SJSA1 (cell line): ENCODE results near the gene GCGR. TPM values are rescaled to one million over a fixed set of nuclear protein-coding genes. Genes with fewer than 3 reads are reported as not detected.
A peak's percentile ranks its signal among the peaks of the same experiment; 100 is the strongest.

Source experiments
- DNase-seq, 2 experiments: peaks; one replicate each; pipeline ENCODE4 v3.0.0-alpha.2; 2015 to 2020; ENCODE audit warnings: low spot score in 2 of 2, low read depth in 1 of 2
- H3K27ac ChIP-seq: fragments of 250-450 bp; sonication (Bioruptor Pico); 2 replicates; pipeline ENCODE4 v1.5.1; 2020; ENCODE audit warnings: mild to moderate bottlenecking, moderate library complexity
- H3K27me3 ChIP-seq: fragments of 250-450 bp; sonication (Bioruptor Pico); replicated peaks from 2 replicates; pipeline ENCODE4 v1.5.1; 2020; ENCODE audit warnings: mild to moderate bottlenecking, moderate library complexity
- H3K36me3 ChIP-seq: fragments of 250-450 bp; sonication (Bioruptor Pico); 2 replicates; pipeline ENCODE4 v1.5.1; 2020; ENCODE audit warnings: mild to moderate bottlenecking
- H3K4me1 ChIP-seq: fragments of 250-450 bp; sonication (Bioruptor Pico); replicated peaks from 2 replicates; pipeline ENCODE4 v1.6.1; 2021; ENCODE audit warnings: mild to moderate bottlenecking
- H3K4me3 ChIP-seq: fragments of 250-450 bp; sonication (Bioruptor Pico); 2 replicates; pipeline ENCODE4 v1.5.1; 2020; ENCODE audit warnings: mild to moderate bottlenecking
- H3K9me3 ChIP-seq: fragments of 250-450 bp; sonication (Bioruptor Pico); replicated peaks from 2 replicates; pipeline ENCODE4 v1.5.1; 2020; ENCODE audit warnings: mild to moderate bottlenecking
- total RNA-seq: library from RNA; depleted of rRNA; stranded (reverse); fragments of >200 nt; shearing (Covaris generic); gene quantifications from 2 replicates; pipeline ENCODE4 v1.2.3, GENCODE V29; 2014; rRNA removed

Gene GCGR
- total RNA-seq, 1 experiment from 2014 or later = not detected

- Histone ChIP-seq H3K36me3 (peaks cover 86% of the 10 kb centered on the region), H3K4me1 (peaks cover 18% of the 10 kb centered on the region), H3K27me3 (no peaks in the 10 kb centered on the region), H3K9me3 (no peaks in the 10 kb centered on the region), H3K4me3 (peak overlapping the region; percentile 88), H3K27ac (no peak overlapping the region; the same call in 1 of the 2 replicates)
- DNase-seq = peak in 1 of 2 experiments; percentile 39
These were observed 55.3 kb downstream of the GCGR start for GRCh38 chr17:81858967-81859905.

- Histone ChIP-seq H3K9me3 (no peaks in the 10 kb centered on the region), H3K27me3 (no peaks in the 10 kb centered on the region), H3K36me3 (peaks cover 86% of the 10 kb centered on the region), H3K4me1 (peaks cover 18% of the 10 kb centered on the region), H3K4me3 (peak within 1 kb of the TSS; percentile 88), H3K27ac (peak within 1 kb of the TSS; percentile 81)
- peak in 1 of 2 experiments; percentile 46 for DNase-seq
These were observed 56.2 kb downstream of the GCGR start, which contains the start of gene P4HB for GRCh38 chr17:81859906-81860755. Gene P4HB (minus strand): TSS chr17:81860535. CDS start chr17:81860471, 64 bp downstream.

GRCh38 chr17:81860756-81861568 is 57.0 kb downstream of the GCGR start:
- peak; percentile 100 for DNase-seq
- H3K36me3 ChIP-seq = peaks cover 86% of the 10 kb centered on the region

GRCh38 chr17:81863123-81863675 is 59.2 kb downstream of the GCGR start:
- no peak overlapping the region for H3K4me3 ChIP-seq
- H3K4me1 ChIP-seq = peaks cover 32% of the 10 kb centered on the region
- no peaks in the 10 kb centered on the region; the same call in 1 of the 2 replicates for H3K9me3 ChIP-seq
- no peak for DNase-seq
- H3K36me3 ChIP-seq = peaks cover 88% of the 10 kb centered on the region
- no peaks in the 10 kb centered on the region for H3K27me3 ChIP-seq
- no peak overlapping the region for H3K27ac ChIP-seq

More at GRCh38 chr17:81860756-81861568, 57.0 kb downstream of the GCGR start:
- H3K9me3 ChIP-seq = no peaks in the 10 kb centered on the region
- peak overlapping the region; percentile 88 for H3K4me3 ChIP-seq
- H3K27me3 ChIP-seq = no peaks in the 10 kb centered on the region
- peaks cover 18% of the 10 kb centered on the region for H3K4me1 ChIP-seq
- peak overlapping the region; percentile 81 for H3K27ac ChIP-seq

Other genes starting within 250 kb of the GCGR start
- 72.7 and 111 TPM in 2 replicates for gene NPLOC4, start 167.0 kb upstream of the GCGR start, total RNA-seq
- 0.47 TPM in 1 of 2 replicates, not detected in the other for gene TSPAN10, start 167.0 kb upstream of the GCGR start, total RNA-seq
- not detected in 2 replicates for gene PDE6G, start 147.6 kb upstream of the GCGR start, total RNA-seq
- gene OXLD1, start 137.5 kb upstream of the GCGR start, total RNA-seq = 49.7 and 82.3 TPM in 2 replicates
- 41.2 and 48.5 TPM in 2 replicates for gene CCDC137, start 137.4 kb upstream of the GCGR start, total RNA-seq
- 41.0 and 53.3 TPM in 2 replicates for gene ARL16, start 120.4 kb upstream of the GCGR start, total RNA-seq
- 126 and 146 TPM in 2 replicates for gene HGS, start 120.1 kb upstream of the GCGR start, total RNA-seq
- 19.5 and 34.3 TPM in 2 replicates for gene MRPL12, start 100.8 kb upstream of the GCGR start, total RNA-seq
- 26.5 and 29.2 TPM in 2 replicates for gene SLC25A10, start 91.9 kb upstream of the GCGR start, total RNA-seq
- 154 and 180 TPM in 2 replicates for gene MCRIP1, start 29.1 kb downstream of the GCGR start, total RNA-seq
- gene PPP1R27, start 30.9 kb downstream of the GCGR start, total RNA-seq = not detected in 2 replicates
- 1,635 and 2,300 TPM in 2 replicates for gene P4HB, start 56.4 kb downstream of the GCGR start, total RNA-seq
- gene ARHGDIA, start 67.2 kb downstream of the GCGR start, total RNA-seq = 276 and 304 TPM in 2 replicates
- 482 and 554 TPM in 2 replicates for gene ALYREF, start 87.4 kb downstream of the GCGR start, total RNA-seq
- 416 and 712 TPM in 2 replicates for gene ANAPC11, start 87.6 kb downstream of the GCGR start, total RNA-seq
- 0.56 and 0.84 TPM in 2 replicates for gene NPB, start 98.1 kb downstream of the GCGR start, total RNA-seq
- 68.8 and 74.2 TPM in 2 replicates for gene PCYT2, start 107.2 kb downstream of the GCGR start, total RNA-seq
- gene SIRT7, start 114.0 kb downstream of the GCGR start, total RNA-seq = 23.9 and 34.7 TPM in 2 replicates
- gene MAFG, start 123.6 kb downstream of the GCGR start, total RNA-seq = 25.2 and 30.9 TPM in 2 replicates
- gene PYCR1, start 133.2 kb downstream of the GCGR start, total RNA-seq = 67.3 and 83.5 TPM in 2 replicates
- not detected in 2 replicates for gene MYADML2, start 143.1 kb downstream of the GCGR start, total RNA-seq
- gene NOTUM, start 157.0 kb downstream of the GCGR start, total RNA-seq = 1.4 and 2.4 TPM in 2 replicates
- 38.5 and 55.4 TPM in 2 replicates for gene ASPSCR1, start 173.5 kb downstream of the GCGR start, total RNA-seq
- 180 and 261 TPM in 2 replicates for gene CENPX, start 218.7 kb downstream of the GCGR start, total RNA-seq
- 35.2 and 41.2 TPM in 2 replicates for gene LRRC45, start 219.2 kb downstream of the GCGR start, total RNA-seq
- gene RAC3, start 227.5 kb downstream of the GCGR start, total RNA-seq = 9.9 TPM in 2 replicates
- 128 and 176 TPM in 2 replicates for gene DCXR, start 233.5 kb downstream of the GCGR start, total RNA-seq
- 16.7 and 23.8 TPM in 2 replicates for gene RFNG, start 247.7 kb downstream of the GCGR start, total RNA-seq
- gene GPS1, start 247.7 kb downstream of the GCGR start, total RNA-seq = 223 and 226 TPM in 2 replicates